ENCODE results near the gene DNAH14. TPM values are rescaled to one million over a fixed set of nuclear protein-coding genes. Genes with fewer than 3 reads are reported as not detected.
"Not testable (repeated sequence)": the region's sequence is repeated elsewhere in the genome, so short reads cannot be mapped to it uniquely, and the experiment has no call there.

The DNAH14 gene
- total and polyA plus RNA-seq, 2 of the 8 experiments (the other 6 are each of a cell fraction or from before 2014, with no cell fraction given) = 8.4 to 40.7 TPM

GRCh38 chr1:224981922-224982354 lies 52.5 kb downstream of the DNAH14 start:
- H2BK15ac ChIP-seq (ENCODE audit: low read length); H3K23me2 ChIP-seq (ENCODE audit: low read depth, low read length); H3K4me3 ChIP-seq (ENCODE audit: extremely low read depth in 1 of 4, insufficient read depth in 2 of 4, low read depth in 3 of 4, low read length in 4 of 4); H2BK12ac ChIP-seq (ENCODE audit: low read depth, low read length); H3K9me3 ChIP-seq (ENCODE audit: insufficient read depth in 2 of 2, low read depth in 1 of 2, low read length in 1 of 2); H3K4ac ChIP-seq (replicated peaks; ENCODE audit: insufficient read length, low read depth, low read length); H4K91ac ChIP-seq (replicated peaks; ENCODE audit: insufficient read length, low read length); H2BK20ac ChIP-seq (ENCODE audit: low read length); POLR2A ChIA-PET (ENCODE audit: partially characterized antibody); H2BK5ac ChIP-seq (ENCODE audit: low read depth, low read length); H3K4me2 ChIP-seq (ENCODE audit: insufficient read depth in 1 of 2, low read depth in 2 of 2, low read length in 2 of 2); H4K5ac ChIP-seq (ENCODE audit: insufficient read length, low read depth, low read length); H3K18ac ChIP-seq (ENCODE audit: extremely low read depth, low read length); H3K56ac ChIP-seq (replicated peaks; ENCODE audit: insufficient read length, low read depth, low read length); H2AK5ac ChIP-seq (ENCODE audit: low read depth, low read length); H3K79me2 ChIP-seq (ENCODE audit: control insufficient read depth in 1 of 2, insufficient read depth in 2 of 2, low read length in 2 of 2); H3K79me1 ChIP-seq (ENCODE audit: low read depth, low read length); H4K20me1 ChIP-seq (replicated peaks in 1 of 2; ENCODE audit: control insufficient read depth in 1 of 2, insufficient read depth in 2 of 2, low read length in 2 of 2); H3K23ac ChIP-seq (ENCODE audit: insufficient read length); H3K14ac ChIP-seq (ENCODE audit: insufficient read length); H3K4me1 ChIP-seq (replicated peaks in 1 of 4; ENCODE audit: control insufficient read depth in 3 of 4, insufficient read depth in 4 of 4, low read length in 3 of 4); H3K9ac ChIP-seq (replicated peaks in 1 of 4; ENCODE audit: extremely low read depth in 1 of 4, low read depth in 3 of 4, low read length in 3 of 4); H2AFZ ChIP-seq (ENCODE audit: low read length); H4K8ac ChIP-seq (ENCODE audit: extremely low read depth, insufficient read depth, low read length); H3K36me3 ChIP-seq (ENCODE audit: control insufficient read depth in 2 of 4, insufficient read depth in 4 of 4, low read length in 3 of 4); H2BK120ac ChIP-seq (replicated peaks; ENCODE audit: low read depth, low read length); FAIRE-seq; H3K27ac ChIP-seq (ENCODE audit: low read depth, low read length): not testable (repeated sequence)
- peak in 1 of 2 experiments; percentile 62 for DNase-seq (ENCODE audit: low read depth in 1 of 2, low spot score in 2 of 2)
- H3K27me3 ChIP-seq (replicated peaks in 1 of 4; ENCODE audit: control insufficient read depth in 3 of 4, extremely low read depth in 1 of 4, insufficient read depth in 3 of 4, low read length in 3 of 4) = peaks cover 21 to 42% (median 26%) of the 10 kb centered on the region in 4 experiments
- WGBS, 2 experiments (ENCODE audit: extremely low coverage in 1 of 2, insufficient coverage in 1 of 2, insufficient read length in 1 of 2, insufficient replicate concordance in 2 of 2, low coverage in 1 of 2, low lambda C conversion rate in 2 of 2, missing lambda C conversion rate in 1 of 2) = 31% methylated on average over 1 of the region's 1 CpG; no CpG with 5 or more reads in 1 of the 2 experiments
- peak; percentile 58 for TF ChIP-seq NANOG (IDR thresholded peaks at IDR 0.05; ENCODE audit: insufficient read depth, low read depth, low read length, poor library complexity, severe bottlenecking)
- CTCF ChIA-PET (ENCODE audit: partially characterized antibody) = interaction anchor here (0.6 kb wide), 1 partner anchor 361 kb away, joined by 3 read pairs; no protein-coding TSS in a partner anchor

Data from H1 (cell line).